Omental fat pad (tissue), 4 donors: ENCODE results near the gene POU2F1. TPM values are rescaled to one million over a fixed set of nuclear protein-coding genes. Genes with fewer than 3 reads are reported as not detected.

ENCODE experiments used
- ATAC-seq: fragments of 150-250 bp; one replicate; pipeline ENCODE4 v1.9.1; 2016; ENCODE audit warnings: mild to moderate bottlenecking, moderate library complexity; ENCODE audit not compliant: low FRiP score
- DNase-seq: peaks from one replicate; pipeline ENCODE4 v3.0.0-alpha.2; 2019; ENCODE audit warnings: low spot score
- CTCF ChIP-seq, 3 donors: fragments of 450-650 bp; IDR thresholded peaks; one replicate each; pipeline ENCODE4 v1.5.1; 2016 to 2017; ENCODE audit warnings: antibody characterized with exemption in 3 of 3, mild to moderate bottlenecking in 3 of 3, moderate library complexity in 2 of 3
- total RNA-seq, 4 donors: library from RNA; depleted of rRNA; stranded (reverse); fragments of >200 nt; gene quantifications; one replicate each; pipeline ENCODE4 v1.1.0, GENCODE V29; 2016

Gene POU2F1
- total RNA-seq, 4 donors from 2014 or later, result 10.3 to 18.9 (median 13.5) TPM

DNA sequence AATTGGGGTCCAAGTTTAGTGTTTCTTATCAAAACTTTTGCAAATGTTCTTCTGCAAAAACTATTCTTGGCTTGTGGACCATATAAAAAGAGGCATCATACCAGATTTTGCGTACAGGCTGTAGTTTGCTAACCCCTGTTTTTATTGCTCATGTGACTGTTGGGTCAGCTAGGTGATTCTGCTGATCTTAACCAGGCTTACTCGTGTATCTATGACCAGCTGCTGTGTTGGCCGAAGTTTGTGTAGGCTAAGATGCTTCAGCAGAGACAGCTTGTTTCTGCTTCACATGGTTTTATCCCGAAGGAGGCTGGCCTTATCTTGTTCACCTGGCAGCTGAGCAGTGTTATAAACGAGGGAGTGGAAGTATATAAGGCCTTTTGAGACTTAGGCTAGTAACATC lies 38.2 kb downstream of the POU2F1 start:
- no peak for TF ChIP-seq CTCF (IDR thresholded peaks at IDR 0.05)
- DNase-seq (no peak), ATAC-seq (no peak)

- TF ChIP-seq CTCF (IDR thresholded peaks at IDR 0.05), result no peak
- DNase-seq (no peak), ATAC-seq (no peak)
These were observed 42.1 kb downstream of the POU2F1 start for GRCh38 chr1:167262836-167263235.

DNA sequence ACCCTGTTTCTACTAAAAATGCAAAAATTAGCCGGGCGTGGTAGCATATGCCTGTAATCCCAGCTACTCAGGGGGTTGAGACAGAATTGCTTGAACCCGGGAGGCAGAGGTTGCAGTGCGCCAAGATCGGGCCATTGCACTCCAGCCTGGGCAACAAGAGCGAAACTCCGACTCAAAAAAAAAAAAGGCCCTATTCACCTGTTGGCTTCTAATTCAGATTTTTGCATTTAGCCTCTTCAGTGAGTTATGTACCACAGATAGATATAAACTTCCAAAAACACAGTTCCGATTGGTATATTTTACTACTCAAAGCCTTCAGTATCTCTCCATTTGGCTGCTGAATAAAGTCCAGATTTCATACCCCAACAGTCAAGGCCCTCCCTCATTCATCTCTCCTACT lies 42.7 kb downstream of the POU2F1 start:
- no peak for ATAC-seq
- no peak for TF ChIP-seq CTCF (IDR thresholded peaks at IDR 0.05)

DNA sequence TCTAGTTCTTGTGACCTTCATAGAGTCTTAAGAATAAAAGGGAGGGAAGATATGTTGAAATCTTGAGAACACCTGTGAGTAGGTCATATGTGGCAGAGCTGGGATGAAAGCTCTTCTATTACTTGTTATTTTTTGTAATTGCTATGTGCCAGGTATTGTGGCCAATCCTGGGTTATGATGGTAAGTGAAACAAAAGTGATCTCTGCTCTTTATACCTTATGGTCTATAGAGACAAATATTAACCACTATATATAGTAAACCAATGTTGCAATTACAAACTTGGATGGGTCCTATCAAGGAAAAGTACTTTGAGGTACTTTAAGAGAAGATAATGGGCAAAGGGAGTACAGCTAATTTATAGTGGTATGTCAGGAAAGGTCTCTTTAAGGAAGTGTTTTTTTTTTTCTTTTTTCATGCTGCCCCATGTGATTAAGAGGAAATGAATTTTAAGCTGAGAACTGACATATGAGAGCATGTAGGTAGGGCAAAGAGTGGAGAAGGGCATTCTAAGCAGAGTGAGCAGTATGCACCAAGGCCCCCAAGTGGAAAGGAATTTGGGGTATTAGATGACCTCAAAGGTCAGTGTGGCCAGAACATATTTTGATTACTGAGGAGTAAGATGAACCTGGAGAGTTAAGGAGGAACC lies 43.3 kb downstream of the POU2F1 start:
- DNase-seq (no peak), ATAC-seq (no peak)
- no peak for TF ChIP-seq CTCF (IDR thresholded peaks at IDR 0.05)

More for the DNA sequence above, 42.7 kb downstream of the POU2F1 start:
- DNase-seq, result no peak

DNA sequence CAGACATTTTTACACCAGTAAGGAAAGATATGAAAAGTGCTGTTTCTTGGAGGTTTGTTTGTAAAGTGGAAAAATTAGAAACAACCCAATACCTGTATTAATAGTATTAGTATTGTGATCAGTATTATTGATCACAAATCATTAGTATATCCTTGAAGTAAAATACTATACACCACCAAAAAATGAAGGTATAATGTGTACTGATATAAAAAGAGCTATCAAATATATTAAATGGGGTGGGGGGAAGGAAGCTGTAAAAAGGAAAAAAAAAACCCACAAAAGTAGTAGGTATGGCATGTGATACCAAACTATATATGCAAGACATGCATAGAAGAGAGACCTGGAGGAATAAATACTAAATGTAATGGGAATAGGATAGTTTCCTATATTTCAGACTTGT lies 46.3 kb downstream of the POU2F1 start:
- ATAC-seq (no peak), DNase-seq (no peak)
- no peak for TF ChIP-seq CTCF (IDR thresholded peaks at IDR 0.05)

GRCh38 chr1:167268347-167268787 lies 47.7 kb downstream of the POU2F1 start:
- TF ChIP-seq CTCF (IDR thresholded peaks at IDR 0.05), result no peak
- DNase-seq, result no peak
- no peak for ATAC-seq

- no peak for DNase-seq
- no peak for ATAC-seq
- no peak for TF ChIP-seq CTCF (IDR thresholded peaks at IDR 0.05)
These were observed 49.8 kb downstream of the POU2F1 start for GRCh38 chr1:167270349-167271092.
